ENCODE measurements around the gene MAP3K8.

The MAP3K8 gene

DNA sequence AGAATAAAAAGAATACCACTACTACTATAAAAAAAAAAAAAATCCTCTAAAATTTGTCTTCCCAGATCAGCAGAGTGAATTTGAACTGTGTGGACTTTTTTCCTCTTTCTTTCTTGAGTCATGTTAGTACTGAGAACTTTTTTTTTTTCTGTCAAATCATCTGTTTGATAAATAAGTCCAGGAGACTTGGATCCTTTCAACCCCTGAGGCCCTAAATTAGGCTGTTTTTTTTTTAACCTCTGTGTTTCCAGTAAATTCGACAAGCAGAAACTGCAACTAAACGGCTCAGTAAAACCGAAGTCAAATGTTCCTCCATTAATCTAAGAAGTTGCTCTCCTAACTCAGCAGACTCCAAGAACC is 2.7 kb downstream of the MAP3K8 start:
- H3K4me1 ChIP-seq (ENCODE audit: control insufficient read depth, low read depth, low read length) = peaks cover 27% of the 10 kb centered on the region
- H3K36me3 ChIP-seq (ENCODE audit: control insufficient read depth, low read depth, low read length) = peaks cover 6% of the 10 kb centered on the region
- no peaks in the 10 kb centered on the region for H3K9me3 ChIP-seq (ENCODE audit: control insufficient read depth, low read depth, low read length)
- no peak overlapping the region for H3K27ac ChIP-seq (ENCODE audit: low read length)
- H3K4me3 ChIP-seq (ENCODE audit: low read length) = peak overlapping the region; percentile 6
- peaks cover 31% of the 10 kb centered on the region for H3K27me3 ChIP-seq (ENCODE audit: control insufficient read depth, insufficient read depth, low read length)
- H3K9ac ChIP-seq (ENCODE audit: low read length) = no peak overlapping the region

DNA sequence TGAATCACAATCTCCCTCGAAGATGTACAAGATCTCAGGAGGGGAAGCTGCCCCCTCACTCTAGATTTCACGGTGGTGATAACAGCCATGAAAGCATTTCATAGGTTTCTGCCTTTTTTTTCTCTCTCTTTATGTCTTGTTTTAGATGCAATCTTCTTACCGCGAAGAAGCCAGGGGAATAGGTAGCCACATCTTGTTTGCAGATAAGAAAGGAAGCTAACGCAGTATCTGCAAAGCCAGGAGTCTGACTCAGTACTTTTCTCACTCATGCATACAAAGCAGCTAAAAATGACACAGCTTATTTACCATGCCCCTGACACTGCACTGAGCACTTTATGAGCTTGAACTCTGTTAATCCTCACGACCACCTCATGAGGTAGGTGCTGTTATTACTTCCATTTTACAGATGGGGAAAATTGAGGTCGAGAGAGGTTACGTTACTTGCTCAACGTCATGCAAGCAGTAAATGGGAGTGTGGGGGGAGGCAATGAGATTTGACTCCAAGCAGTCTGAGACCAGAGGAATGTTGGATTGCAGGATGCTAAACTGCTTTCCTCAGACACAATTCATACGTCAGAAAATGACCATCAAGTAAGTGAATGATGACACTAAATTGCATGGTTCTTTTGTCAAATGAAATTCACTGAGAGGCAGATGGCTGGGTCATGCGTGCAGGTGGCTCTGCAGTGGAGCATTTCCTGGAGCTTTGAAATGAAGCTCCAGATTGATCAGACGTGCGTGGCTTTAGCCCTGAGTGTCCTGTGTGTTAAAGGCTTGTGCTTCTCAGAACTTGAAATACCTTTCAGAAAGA is 3.3 kb downstream of the MAP3K8 start:
- peaks cover 25% of the 10 kb centered on the region for H3K27me3 ChIP-seq (ENCODE audit: control insufficient read depth, insufficient read depth, low read length)
- no peak overlapping the region for H3K9ac ChIP-seq (ENCODE audit: low read length)
- H3K9me3 ChIP-seq (ENCODE audit: control insufficient read depth, low read depth, low read length) = no peaks in the 10 kb centered on the region
- peaks cover 6% of the 10 kb centered on the region for H3K36me3 ChIP-seq (ENCODE audit: control insufficient read depth, low read depth, low read length)
- peaks cover 27% of the 10 kb centered on the region for H3K4me1 ChIP-seq (ENCODE audit: control insufficient read depth, low read depth, low read length)
- no peak overlapping the region for H3K27ac ChIP-seq (ENCODE audit: low read length)
- peak overlapping the region; percentile 6 for H3K4me3 ChIP-seq (ENCODE audit: low read length)

DNA sequence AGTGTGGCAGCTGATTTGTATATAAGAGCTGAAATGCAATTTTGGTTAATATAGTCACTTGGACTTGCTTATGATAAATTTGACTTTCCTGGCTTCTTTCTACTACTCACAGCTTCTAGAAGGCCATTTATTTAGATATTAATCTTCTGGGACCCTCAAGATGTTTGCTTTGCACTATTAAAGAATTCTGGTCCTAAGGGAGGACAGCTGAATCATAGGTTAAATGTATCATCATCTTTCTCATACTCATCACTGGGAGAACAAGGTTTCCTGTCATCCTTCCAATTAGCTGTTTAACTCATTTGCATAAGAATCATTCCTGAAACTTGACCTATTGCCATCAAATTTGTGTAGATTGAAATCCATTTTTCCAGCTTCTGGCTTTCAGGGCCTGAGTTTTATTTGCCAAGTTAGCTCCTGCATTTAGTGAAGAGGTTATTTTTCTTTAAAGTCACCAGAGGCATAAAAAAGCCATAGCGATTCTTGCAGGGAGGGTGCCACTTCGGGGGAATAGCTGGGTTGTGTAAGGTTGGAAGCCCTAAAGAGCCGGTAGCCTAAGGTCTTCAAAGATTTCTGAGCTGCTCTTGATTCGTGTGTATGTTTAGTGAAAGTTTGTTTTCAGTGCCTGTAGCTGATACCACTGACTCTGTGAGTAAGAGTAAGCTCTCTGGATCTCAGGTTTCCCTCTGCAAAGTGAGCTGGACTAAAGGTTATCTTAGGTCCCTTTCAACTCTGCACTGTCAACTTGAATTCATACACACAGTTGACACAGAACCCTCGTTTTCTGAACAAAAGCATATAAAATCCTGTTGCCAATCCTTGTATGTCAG is 4.3 kb downstream of the MAP3K8 start:
- H3K27ac ChIP-seq (ENCODE audit: low read length) = no peak overlapping the region

DNA sequence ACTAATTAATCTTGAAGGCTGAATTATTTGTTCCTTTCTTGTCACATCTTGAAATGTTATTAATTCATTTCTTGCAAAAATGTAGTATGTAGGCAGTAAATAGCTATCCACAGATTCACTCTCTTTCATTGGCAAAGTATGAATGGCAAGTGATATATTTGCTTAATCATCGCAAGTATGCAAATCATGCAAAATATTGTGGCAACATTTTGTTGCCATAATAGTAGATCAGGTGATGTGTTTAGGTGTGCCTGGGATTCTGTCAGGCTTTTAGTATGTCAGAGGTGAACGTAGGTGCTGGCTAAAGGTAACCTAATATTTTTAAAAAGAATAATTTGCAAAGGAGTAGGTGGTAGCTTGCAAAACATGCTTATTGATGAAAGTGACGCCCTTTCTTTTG is 5.9 kb downstream of the MAP3K8 start:
- peaks cover 12% of the 10 kb centered on the region for H3K27me3 ChIP-seq (ENCODE audit: control insufficient read depth, insufficient read depth, low read length)
- H3K4me1 ChIP-seq (ENCODE audit: control insufficient read depth, low read depth, low read length) = peaks cover 27% of the 10 kb centered on the region
- no peaks in the 10 kb centered on the region for H3K9me3 ChIP-seq (ENCODE audit: control insufficient read depth, low read depth, low read length)
- H3K36me3 ChIP-seq (ENCODE audit: control insufficient read depth, low read depth, low read length) = peaks cover 6% of the 10 kb centered on the region
- no peak overlapping the region for H3K9ac ChIP-seq (ENCODE audit: low read length)
- H3K4me3 ChIP-seq (ENCODE audit: low read length) = no peak overlapping the region
- no peak overlapping the region for H3K27ac ChIP-seq (ENCODE audit: low read length)

More for the DNA sequence above, 4.3 kb downstream of the MAP3K8 start:
- peaks cover 6% of the 10 kb centered on the region for H3K36me3 ChIP-seq (ENCODE audit: control insufficient read depth, low read depth, low read length)
- H3K4me3 ChIP-seq (ENCODE audit: low read length) = no peak overlapping the region
- no peak overlapping the region for H3K9ac ChIP-seq (ENCODE audit: low read length)
- H3K27me3 ChIP-seq (ENCODE audit: control insufficient read depth, insufficient read depth, low read length) = peaks cover 17% of the 10 kb centered on the region
- peaks cover 27% of the 10 kb centered on the region for H3K4me1 ChIP-seq (ENCODE audit: control insufficient read depth, low read depth, low read length)
- no peaks in the 10 kb centered on the region for H3K9me3 ChIP-seq (ENCODE audit: control insufficient read depth, low read depth, low read length)

DNA sequence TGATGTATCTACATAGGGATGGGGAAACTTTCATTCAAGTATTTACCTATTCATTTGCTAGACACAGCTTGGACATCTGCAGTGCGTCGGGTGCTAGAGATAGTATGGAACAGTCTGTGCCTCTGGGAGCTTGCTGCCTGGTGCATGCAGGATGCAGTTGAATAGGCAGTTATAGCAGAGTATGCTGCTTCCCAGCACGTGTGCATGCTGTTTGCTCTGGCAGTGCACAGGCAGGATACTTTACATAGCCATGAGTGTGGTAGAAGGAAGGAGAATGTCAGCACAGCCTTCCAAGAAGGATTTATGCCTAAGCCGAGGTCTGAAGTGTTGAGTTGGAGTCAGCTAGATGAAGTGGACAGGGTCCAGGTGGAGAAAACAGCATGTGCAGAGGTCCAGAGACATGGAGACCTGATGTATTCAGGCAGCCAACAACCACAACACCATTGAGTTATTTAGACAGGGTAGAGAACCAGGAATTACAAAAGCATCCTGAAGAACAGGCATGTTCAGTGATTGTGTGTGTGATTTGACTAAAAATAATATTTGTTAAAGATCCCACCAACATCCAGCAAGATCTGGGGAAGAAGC is 8.1 kb downstream of the MAP3K8 start:
- no peak overlapping the region for H3K27ac ChIP-seq (ENCODE audit: low read length)
- peaks cover 15% of the 10 kb centered on the region for H3K4me1 ChIP-seq (ENCODE audit: control insufficient read depth, low read depth, low read length)
- H3K9me3 ChIP-seq (ENCODE audit: control insufficient read depth, low read depth, low read length) = no peaks in the 10 kb centered on the region
- H3K36me3 ChIP-seq (ENCODE audit: control insufficient read depth, low read depth, low read length) = peaks cover 8% of the 10 kb centered on the region
- H3K27me3 ChIP-seq (ENCODE audit: control insufficient read depth, insufficient read depth, low read length) = no peaks in the 10 kb centered on the region
- no peak overlapping the region for H3K9ac ChIP-seq (ENCODE audit: low read length)
- no peak overlapping the region for H3K4me3 ChIP-seq (ENCODE audit: low read length)

DNA sequence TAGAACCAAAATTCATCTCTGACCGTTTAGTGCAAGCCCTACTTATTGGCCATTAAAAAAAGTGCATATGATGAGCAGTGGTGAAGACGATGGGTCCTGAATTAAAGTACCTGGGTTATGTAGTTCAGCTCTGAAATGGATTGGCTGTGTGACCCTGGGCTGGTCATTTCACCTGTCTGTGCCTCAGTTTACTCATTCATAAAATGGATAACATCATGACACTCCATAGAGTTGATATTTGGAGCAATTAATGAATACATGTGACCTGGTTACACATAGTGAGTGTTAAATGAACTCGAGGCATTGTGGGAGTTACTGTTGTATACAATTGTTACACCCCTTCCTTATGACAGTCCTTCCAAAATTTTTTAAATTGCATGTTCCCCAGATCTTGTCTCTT is 9.1 kb downstream of the MAP3K8 start:
- H3K36me3 ChIP-seq (ENCODE audit: control insufficient read depth, low read depth, low read length) = peaks cover 10% of the 10 kb centered on the region
- peaks cover 6% of the 10 kb centered on the region for H3K4me1 ChIP-seq (ENCODE audit: control insufficient read depth, low read depth, low read length)
- no peak overlapping the region for H3K4me3 ChIP-seq (ENCODE audit: low read length)
- H3K9ac ChIP-seq (ENCODE audit: low read length) = no peak overlapping the region
- H3K9me3 ChIP-seq (ENCODE audit: control insufficient read depth, low read depth, low read length) = no peaks in the 10 kb centered on the region
- no peak overlapping the region for H3K27ac ChIP-seq (ENCODE audit: low read length)
- H3K27me3 ChIP-seq (ENCODE audit: control insufficient read depth, insufficient read depth, low read length) = no peaks in the 10 kb centered on the region

DNA sequence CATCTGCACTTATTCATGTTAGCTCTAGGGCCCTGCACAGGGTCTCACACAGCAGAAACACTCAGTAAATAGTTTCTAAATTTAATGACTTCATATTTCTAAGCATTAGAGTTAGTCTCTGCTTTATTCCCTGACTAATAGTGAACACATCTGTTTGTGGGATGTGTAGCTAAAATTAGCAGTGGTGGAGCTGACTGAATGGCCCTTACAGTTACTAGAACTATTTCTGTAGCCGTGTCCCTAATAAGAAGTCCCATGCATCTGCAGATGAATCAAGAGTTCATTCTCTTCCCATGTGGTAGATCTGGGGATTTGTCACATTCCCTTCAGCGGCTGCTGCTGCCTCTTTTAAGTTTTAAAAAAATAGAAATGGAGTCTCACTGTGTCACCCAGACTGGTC is 11.7 kb downstream of the MAP3K8 start:
- H3K9ac ChIP-seq (ENCODE audit: low read length) = no peak overlapping the region
- H3K36me3 ChIP-seq (ENCODE audit: control insufficient read depth, low read depth, low read length) = peaks cover 9% of the 10 kb centered on the region
- H3K4me1 ChIP-seq (ENCODE audit: control insufficient read depth, low read depth, low read length) = no peaks in the 10 kb centered on the region
- no peaks in the 10 kb centered on the region for H3K9me3 ChIP-seq (ENCODE audit: control insufficient read depth, low read depth, low read length)
- no peaks in the 10 kb centered on the region for H3K27me3 ChIP-seq (ENCODE audit: control insufficient read depth, insufficient read depth, low read length)
- H3K27ac ChIP-seq (ENCODE audit: low read length) = no peak overlapping the region
- no peak overlapping the region for H3K4me3 ChIP-seq (ENCODE audit: low read length)

DNA sequence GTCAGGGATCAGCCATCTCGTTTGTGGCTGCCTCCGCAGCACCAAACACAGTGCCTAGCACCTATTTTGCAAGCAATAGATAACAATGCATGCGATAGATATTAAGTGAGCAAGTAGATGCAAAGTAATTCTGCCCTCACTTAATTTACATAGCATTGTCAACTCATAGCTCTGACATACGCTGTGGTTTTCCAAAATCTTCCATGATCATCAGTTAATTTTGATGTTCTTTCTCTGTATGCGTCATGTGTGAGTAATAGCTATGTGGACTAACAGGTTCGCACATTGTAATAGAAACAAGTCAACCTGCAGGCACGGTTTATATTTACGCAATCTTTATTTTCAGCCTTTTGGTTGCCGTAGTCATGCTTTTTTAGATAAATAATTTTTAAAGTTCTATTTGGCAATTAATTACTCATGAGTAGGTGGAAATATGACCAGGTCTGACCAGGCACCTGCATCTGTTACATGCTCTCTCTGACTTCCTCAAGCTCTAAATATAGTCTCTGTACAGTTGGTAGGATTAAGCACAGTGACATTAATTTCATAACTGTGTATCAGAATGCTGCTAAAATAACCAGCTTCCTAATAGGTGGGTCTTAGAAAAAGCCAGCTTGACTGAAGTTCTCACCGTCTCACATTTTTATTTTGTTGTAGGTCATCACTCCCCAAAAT is 13.3 kb downstream of the MAP3K8 start:
- Histone ChIP-seq H3K9ac (ENCODE audit: low read length) (no peak overlapping the region), H3K27ac (ENCODE audit: low read length) (no peak overlapping the region), H3K4me3 (ENCODE audit: low read length) (no peak overlapping the region), H3K36me3 (ENCODE audit: control insufficient read depth, low read depth, low read length) (peaks cover 9% of the 10 kb centered on the region), H3K4me1 (ENCODE audit: control insufficient read depth, low read depth, low read length) (no peaks in the 10 kb centered on the region), H3K9me3 (ENCODE audit: control insufficient read depth, low read depth, low read length) (no peaks in the 10 kb centered on the region), H3K27me3 (ENCODE audit: control insufficient read depth, insufficient read depth, low read length) (no peaks in the 10 kb centered on the region)

DNA sequence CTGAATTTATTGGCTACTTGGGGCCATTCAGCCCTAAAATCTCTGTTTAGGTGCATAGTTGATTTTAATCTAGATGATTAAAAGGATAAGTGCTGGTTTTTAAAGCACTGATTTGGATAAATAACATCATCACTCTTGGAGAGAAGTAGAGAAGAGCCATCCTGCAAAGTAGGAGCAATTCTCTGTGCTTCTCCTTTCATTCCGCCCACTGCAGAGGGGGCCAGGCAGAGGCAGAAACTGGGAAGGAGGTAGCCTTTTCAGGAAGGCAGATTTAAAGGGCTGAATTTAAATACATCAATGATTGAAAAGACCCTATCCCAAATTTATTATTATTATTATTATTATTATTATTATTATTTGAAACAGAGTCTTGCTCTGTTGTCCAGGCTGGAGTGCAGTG is 14.1 kb downstream of the MAP3K8 start:
- Histone ChIP-seq H3K27ac (ENCODE audit: low read length) (no peak overlapping the region), H3K4me3 (ENCODE audit: low read length) (no peak overlapping the region), H3K36me3 (ENCODE audit: control insufficient read depth, low read depth, low read length) (peaks cover 9% of the 10 kb centered on the region), H3K9ac (ENCODE audit: low read length) (no peak overlapping the region), H3K27me3 (ENCODE audit: control insufficient read depth, insufficient read depth, low read length) (no peaks in the 10 kb centered on the region), H3K9me3 (ENCODE audit: control insufficient read depth, low read depth, low read length) (no peaks in the 10 kb centered on the region), H3K4me1 (ENCODE audit: control insufficient read depth, low read depth, low read length) (no peaks in the 10 kb centered on the region)

DNA sequence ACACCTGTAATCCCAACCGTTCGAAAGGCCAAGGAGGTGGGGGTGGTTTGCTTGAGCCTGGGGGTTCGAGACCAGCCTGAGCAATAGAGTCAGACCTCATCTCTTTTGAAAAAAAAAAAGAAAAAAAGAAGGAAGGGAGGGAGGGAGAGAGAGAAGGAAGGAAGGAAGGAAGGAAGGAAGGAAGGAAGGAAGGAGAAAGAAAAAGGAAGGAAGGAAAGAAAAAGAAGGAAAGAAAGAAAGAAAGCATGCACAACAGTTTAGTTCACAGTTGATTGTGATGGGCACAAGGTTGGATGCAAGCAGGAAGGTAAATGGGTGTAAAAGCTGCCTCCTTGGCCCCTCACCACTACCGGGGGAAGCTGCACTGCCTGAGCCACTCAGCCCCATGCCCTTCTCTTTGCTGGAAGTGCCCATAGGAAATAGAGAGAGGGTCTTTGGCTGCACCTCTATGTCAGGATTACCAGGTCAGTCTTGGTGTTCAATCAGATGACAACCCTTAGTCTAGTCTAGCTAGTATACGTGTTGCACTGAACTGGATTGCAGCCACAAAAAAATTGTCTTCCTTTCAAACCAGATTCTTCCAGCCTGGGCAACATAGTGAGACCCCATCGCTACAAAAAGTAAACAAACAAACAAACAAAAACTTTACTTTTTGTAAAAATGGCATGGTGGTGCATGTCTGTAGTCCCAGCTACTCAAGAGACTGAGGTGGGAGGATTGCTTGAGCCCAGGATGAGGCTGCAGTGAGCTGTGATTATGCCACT is 20.0 kb downstream of the MAP3K8 start:
- H3K4me1 ChIP-seq (ENCODE audit: control insufficient read depth, low read depth, low read length) = peaks cover 6% of the 10 kb centered on the region
- no peaks in the 10 kb centered on the region for H3K27me3 ChIP-seq (ENCODE audit: control insufficient read depth, insufficient read depth, low read length)
- no peaks in the 10 kb centered on the region for H3K9me3 ChIP-seq (ENCODE audit: control insufficient read depth, low read depth, low read length)
- H3K27ac ChIP-seq (ENCODE audit: low read length) = no peak overlapping the region
- H3K9ac ChIP-seq (ENCODE audit: low read length) = no peak overlapping the region
- peaks cover 9% of the 10 kb centered on the region for H3K36me3 ChIP-seq (ENCODE audit: control insufficient read depth, low read depth, low read length)
- H3K4me3 ChIP-seq (ENCODE audit: low read length) = no peak overlapping the region
